Hepatocyte (in vitro differentiated cells): ENCODE measurements around the gene RAPSN.

Source experiments
- CTCF ChIP-seq: fragments of 200-600 bp; sonication (generic); IDR thresholded peaks from 2 replicates; pipeline ENCODE4 v1.5.1; 2016; ENCODE audit warnings: antibody characterized with exemption, mild to moderate bottlenecking; ENCODE audit not compliant: poor library complexity
- EZH2 ChIP-seq: fragments of 200-600 bp; sonication (generic); IDR thresholded peaks from 2 replicates; pipeline ENCODE4 v1.6.1; 2016; ENCODE audit warnings: antibody characterized with exemption, mild to moderate bottlenecking, borderline replicate concordance
- EZH2phosphoT487 ChIP-seq: fragments of 200-600 bp; sonication (generic); IDR thresholded peaks from one replicate; pipeline ENCODE4 v1.6.1; 2018; ENCODE audit warnings: antibody characterized with exemption, mild to moderate bottlenecking, low read depth, moderate library complexity; ENCODE audit not compliant: unreplicated experiment, severe bottlenecking

DNA sequence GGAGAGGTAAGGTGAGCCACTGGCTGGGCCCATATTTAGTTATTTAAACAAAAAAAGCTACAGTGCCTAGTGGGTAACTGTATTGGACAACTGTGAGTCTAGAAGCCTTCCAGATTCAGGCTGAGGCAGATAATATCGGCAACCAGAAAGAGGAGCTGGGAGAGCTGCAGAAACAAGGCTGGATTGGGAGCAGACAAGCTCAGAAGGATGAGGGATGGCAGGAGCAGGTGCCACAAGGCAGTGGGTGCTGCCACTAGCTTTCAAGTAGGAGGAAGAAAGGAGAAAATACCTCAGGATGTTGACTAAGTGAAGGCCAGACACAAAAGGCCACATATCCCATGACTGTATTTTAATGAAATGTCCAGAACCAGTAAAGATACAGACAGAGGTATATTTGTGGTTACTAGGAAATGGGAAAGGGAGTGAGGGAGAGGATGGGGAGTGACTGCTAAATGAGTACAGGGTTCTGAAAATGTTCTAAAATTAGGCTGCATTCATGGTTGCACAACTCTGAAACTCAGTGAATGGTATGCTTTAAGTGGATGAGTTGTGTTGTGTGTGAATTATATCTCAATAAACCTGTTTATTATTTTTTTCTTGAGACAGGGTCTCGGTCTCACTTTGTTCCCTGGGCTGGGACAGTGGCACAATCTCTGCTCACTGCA, 11.8 kb upstream of the RAPSN start:
- no peak for TF ChIP-seq CTCF
- no peak for TF ChIP-seq EZH2phosphoT487
- no peak for TF ChIP-seq EZH2
